Dedifferentiated amniotic fluid mesenchymal stem cell (primary cell): ENCODE measurements around the gene MYO5C.
"Not testable (repeated sequence)": the region's sequence is repeated elsewhere in the genome, so short reads cannot be mapped to it uniquely, and the experiment has no call there.

ENCODE experiments used
- DNase-seq: peaks from one replicate; pipeline ENCODE4 v3.0.0-alpha.2; 2016; ENCODE audit errors: extremely low spot score

MYO5C gene

GRCh38 chr15:52170199-52170598 lies 125.4 kb downstream of the MYO5C start:
- DNase-seq: not testable (repeated sequence)

GRCh38 chr15:52165494-52166131 lies 130.0 kb downstream of the MYO5C start:
- DNase-seq: not testable (repeated sequence)

DNA sequence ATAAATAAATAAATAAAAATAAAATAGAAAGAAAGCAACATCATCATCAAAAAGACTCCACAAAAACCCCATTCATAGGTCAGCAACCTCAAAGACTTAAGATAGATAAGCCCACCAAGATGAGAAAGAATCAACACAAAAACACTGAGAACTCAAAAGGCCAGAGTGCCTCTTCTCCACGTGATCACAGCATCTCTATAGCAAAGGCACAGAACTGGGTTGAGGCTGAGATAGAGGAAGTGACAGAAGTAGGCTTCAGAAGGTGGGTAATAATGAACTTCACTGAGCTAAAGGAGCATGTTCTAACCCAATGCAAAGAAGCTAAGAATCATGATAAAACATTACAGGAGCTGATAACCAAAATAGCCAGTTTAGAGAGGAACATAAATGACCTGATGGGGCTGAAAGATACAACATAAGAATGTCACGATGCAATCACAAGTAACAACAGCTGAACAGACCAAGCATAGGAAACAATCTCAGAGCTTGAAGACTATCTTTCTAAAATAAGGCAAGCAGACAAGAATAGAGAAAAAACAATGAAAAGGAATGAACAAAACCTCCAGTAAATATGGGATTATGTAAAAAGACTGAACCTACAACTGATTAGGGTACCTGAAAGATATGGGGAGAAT lies 130.9 kb downstream of the MYO5C start:
- no peak for DNase-seq

DNA sequence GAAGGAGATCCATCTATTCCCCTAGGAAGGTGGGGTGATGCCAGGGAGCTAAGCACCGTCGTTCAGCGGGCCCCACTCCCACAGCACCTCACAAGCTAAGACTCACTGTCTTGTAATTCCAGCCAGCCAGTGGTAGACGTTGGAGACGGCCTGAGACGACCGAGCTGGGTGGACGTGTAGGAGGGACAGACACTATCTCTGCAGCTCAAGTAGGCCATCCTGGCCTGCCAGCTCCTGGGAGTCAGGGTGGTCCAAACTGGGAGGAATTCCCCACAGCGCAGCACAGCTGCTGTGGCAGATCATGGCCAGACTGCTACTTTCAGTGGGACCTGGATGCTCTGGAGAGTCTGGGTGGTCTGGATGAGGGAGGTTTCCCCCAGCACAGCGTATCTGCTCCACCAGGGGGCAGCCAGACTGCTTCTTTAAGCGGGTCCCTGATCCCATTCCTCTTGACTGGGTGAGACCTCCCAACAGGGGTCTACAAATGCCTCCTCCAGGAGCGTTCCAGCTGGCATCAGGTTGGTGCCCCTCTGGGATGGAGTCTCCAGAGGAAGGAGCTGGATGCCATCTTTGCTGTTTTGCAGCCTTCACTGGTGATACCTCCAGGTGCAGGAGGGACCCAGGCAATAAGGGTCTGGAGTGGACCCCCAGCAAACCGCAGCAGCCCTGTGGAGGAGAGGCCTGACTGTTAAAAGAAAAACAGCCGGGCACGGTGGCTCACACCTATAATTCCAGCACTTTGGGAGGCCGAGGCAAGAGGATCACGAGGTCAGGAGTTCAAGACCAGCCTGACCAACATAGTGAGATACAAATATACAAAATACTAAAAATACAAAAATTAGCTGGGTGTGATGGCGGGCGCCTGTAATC lies 132.0 kb downstream of the MYO5C start:
- no peak for DNase-seq

GRCh38 chr15:52162876-52163275 lies 132.7 kb downstream of the MYO5C start:
- DNase-seq: no peak

GRCh38 chr15:52162260-52162659 lies 133.3 kb downstream of the MYO5C start:
- peak; percentile 55 for DNase-seq

GRCh38 chr15:52161406-52161966 lies 134.1 kb downstream of the MYO5C start:
- DNase-seq: no peak

DNA sequence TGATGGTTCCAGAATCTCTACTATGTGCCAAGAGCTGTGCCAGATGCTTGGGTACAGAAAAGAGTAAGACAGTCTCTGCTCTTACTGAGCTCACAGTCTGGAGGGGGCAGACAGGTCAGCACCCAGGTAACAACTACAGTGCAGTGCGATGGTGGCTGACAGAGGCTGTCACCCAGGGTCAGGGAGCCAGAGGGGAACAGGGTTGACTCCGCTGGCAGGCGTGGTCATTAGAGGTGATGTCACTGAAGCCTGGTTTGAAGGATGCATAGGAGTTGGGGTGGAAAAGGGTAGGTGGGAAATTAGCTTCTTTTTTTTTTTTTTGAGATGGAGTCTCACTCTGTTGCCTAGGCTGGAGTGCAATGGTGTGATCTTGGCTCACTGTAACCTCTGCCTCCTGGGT lies 136.0 kb downstream of the MYO5C start:
- DNase-seq: no peak

DNA sequence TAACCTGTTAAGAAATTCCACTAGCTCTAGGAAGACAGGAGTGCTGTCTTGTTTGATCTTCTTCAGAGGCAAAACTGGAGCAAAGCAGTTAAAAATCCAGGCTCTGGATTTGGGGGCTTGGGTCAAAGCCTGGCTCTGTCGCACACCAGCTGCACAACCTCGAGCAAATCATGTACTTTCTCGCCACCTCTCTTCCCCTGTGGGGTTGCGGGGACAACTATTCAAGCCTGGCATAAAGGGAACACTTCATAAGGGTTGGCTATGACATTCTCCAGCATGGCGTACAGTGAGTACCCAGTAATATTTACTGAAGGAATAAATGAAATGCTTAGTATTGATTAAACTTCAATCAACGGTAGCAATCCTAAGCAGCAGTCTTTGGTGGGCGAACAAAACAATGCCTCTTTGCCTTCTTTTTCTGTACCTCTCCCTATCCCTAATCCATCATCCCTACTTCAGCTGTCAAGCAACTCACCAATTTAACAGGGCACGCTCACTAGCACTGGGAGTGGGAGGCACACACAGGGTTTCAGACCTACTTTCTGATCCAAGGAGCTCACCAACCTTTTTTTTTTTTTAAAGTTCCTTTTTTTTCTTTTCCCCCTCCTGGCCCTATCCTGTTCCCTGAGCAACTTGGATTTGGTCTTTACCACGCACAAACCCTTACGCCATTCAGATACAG lies 137.4 kb downstream of the MYO5C start:
- DNase-seq: no peak

DNA sequence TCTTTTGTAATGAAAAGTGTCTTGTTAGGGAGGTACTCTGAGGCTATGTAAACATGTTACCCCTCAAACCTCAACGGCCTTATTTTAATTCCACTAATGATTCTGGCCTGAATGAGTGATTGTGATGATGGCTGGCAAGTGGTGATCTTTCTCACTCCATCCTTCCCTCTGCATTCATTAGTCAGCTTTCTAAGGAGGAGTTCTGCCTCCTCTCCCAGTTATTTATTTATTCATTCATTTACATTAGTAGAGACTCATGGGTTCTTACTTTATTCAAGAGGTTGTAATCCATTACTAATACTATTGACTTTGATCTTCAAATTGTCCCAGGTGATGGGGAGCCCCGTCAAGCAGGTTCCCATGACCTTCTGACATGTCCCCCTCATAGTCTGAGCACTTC lies 139.7 kb downstream of the MYO5C start:
- no peak for DNase-seq

DNA sequence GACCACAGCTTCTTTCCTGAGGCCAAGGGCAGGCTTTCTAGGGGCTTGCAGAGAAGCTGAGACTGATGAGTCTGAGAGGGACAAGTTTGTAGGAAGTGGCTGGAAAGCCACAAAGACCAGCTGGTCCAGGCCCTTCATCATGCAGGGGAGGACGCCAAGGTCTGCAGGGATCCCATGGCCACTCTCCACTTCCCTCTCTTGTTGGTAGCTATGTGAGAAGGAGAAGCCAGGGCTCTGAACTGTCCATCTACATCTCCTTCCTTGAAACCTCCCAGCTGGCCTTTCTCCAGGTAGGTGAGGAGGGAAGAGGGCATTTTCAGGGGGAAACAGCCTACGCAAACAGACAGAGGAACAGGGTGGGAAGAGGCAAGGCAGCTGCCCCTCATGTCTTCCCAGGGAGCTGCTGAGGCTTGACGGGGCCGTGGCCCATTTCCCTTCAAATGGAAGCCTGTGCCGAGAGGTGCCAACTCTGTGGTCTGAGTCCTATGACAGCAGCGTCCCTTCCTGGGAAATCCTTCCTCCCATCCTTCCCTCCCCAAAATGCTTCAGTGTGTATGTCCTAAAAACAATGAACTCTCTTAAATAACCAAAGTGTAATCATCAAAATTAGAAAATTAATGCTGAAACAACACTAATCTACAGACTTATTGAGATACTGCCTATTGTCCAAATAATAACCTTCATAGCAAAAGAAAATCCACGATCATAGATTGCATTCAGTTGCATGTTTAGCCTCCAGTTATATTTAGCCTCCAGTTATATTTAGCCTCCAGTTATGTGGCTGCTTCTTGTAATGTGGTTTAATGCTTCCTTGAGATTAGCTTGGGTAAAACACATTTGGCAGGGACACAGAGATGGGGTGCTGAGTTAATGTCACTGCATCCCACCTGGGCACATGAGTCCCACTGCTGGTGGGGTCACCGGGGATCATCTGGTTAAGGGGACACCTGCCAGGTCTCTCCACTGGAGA lies 140.4 kb downstream of the MYO5C start:
- no peak for DNase-seq

GRCh38 chr15:52153900-52154895 lies 141.4 kb downstream of the MYO5C start:
- no peak for DNase-seq

DNA sequence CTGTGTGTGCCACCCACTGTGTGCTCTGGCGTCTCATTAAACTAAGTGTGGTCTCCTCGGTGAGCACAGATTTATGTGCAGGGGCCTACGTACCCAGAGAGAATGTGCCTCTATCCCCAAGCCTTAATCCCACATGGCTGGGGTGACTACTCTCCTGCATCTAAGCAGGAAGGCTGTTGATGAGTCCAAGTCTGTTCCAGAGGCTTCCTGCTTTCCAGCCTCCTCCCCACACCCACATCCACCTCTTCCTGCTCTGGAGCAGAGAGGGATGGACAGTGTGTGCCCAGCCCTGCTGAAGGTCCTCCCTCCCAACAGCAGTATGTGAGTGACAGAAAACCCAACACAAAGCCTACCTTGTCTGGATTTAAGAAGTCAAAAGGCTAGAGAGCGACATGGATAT lies 144.3 kb downstream of the MYO5C start:
- no peak for DNase-seq

GRCh38 chr15:52150871-52151270 lies 144.7 kb downstream of the MYO5C start:
- DNase-seq: no peak

GRCh38 chr15:52150043-52150825 lies 145.4 kb downstream of the MYO5C start:
- no peak for DNase-seq

- DNase-seq: no peak
These were observed 147.2 kb downstream of the MYO5C start for GRCh38 chr15:52148403-52148802.

DNA sequence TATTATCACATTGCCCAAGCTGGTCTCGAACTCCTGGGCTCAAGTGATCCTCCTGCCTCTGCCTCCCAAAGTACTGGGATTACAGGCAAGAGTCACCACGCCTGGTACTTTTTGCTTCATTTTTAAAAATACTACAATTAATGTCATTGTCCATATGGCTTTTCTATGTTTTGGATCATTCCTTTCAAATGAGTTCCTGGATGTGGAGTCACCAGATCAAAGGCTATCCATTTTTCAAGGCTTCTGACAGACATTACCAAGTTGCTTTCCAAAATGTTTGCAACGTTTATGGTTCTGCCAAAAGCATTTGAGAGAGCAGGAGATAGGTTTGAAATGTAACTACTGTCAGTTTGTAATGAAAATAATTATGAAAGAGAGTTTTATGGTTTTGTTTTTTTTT lies 148.8 kb downstream of the MYO5C start:
- no peak for DNase-seq

- no peak for DNase-seq
These were observed 149.3 kb downstream of the MYO5C start for GRCh38 chr15:52146261-52146660.
